ENCODE data around the gene IWS1. TPM values are rescaled to one million over a fixed set of nuclear protein-coding genes. Genes with fewer than 3 reads are reported as not detected.

IWS1 gene
- total RNA-seq, 1 experiment from 2014 or later = 70.5 TPM

DNA sequence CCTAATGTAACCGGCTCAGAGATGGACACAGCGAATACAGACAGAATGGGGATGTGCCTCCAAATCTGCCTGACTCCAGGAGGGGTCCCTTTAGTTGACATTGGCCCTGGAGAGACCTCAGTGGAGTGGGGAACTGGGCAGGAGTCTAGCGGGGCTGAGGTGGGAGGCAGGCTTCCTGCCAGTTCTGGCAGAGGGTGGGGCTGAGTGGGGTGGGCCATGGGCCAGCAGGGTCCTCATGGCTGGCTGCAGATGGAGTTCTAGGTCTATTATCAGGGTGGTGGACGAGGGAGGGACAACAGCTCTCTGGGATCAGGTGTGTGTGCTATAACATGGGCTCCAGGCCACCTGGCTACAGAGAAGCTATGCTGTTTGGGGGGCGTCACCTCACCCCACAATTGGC is 86.9 kb downstream of the IWS1 start:
- H3K27ac Mint-ChIP-seq = no peak overlapping the region

More for the DNA sequence above, 86.9 kb downstream of the IWS1 start:
- no peaks in the 10 kb centered on the region for H3K4me1 Mint-ChIP-seq
- H3K36me3 Mint-ChIP-seq = peaks cover 5% of the 10 kb centered on the region; the same call in 1 of the 2 replicates
- ATAC-seq (no peak), DNase-seq (ENCODE audit: low spot score) (no peak)
- ChIA-PET CTCF (no interaction called here), POLR2A (no interaction called here)
- H3K9me3 Mint-ChIP-seq = peaks cover 32% of the 10 kb centered on the region
- H3K27me3 Mint-ChIP-seq (ENCODE audit: low read depth) = no peaks in the 10 kb centered on the region; the same call in 1 of the 2 replicates
- H3K4me3 Mint-ChIP-seq = no peak overlapping the region
- TF ChIP-seq PREB (CRISPR knock-in tag; IDR thresholded peaks at IDR 0.05; ENCODE audit: borderline replicate concordance) (no peak), ZNF219 (CRISPR knock-in tag; IDR thresholded peaks at IDR 0.05; ENCODE audit: borderline replicate concordance) (no peak), FOXP1 (CRISPR knock-in tag; IDR thresholded peaks at IDR 0.05; ENCODE audit: borderline replicate concordance) (no peak), E2F1 (CRISPR knock-in tag; IDR thresholded peaks at IDR 0.05) (no peak), MXD4 (CRISPR knock-in tag; IDR thresholded peaks at IDR 0.05; ENCODE audit: borderline replicate concordance) (no peak), ZNF232 (CRISPR knock-in tag; IDR thresholded peaks at IDR 0.05) (no peak), NR2C2 (CRISPR knock-in tag; IDR thresholded peaks at IDR 0.05) (no peak), JUN (CRISPR knock-in tag; IDR thresholded peaks at IDR 0.05) (no peak), MAX (CRISPR knock-in tag; IDR thresholded peaks at IDR 0.05) (no peak), ATF1 (CRISPR knock-in tag; IDR thresholded peaks at IDR 0.05) (no peak), PRRX2 (CRISPR knock-in tag; IDR thresholded peaks at IDR 0.05) (no peak), STAT6 (CRISPR knock-in tag; conservative IDR thresholded peaks at IDR 0.05; ENCODE audit: low read depth) (no peak), CREB1 (CRISPR knock-in tag; IDR thresholded peaks at IDR 0.05) (no peak), FOXJ3 (CRISPR knock-in tag; IDR thresholded peaks at IDR 0.05; ENCODE audit: borderline replicate concordance) (no peak), SMAD4 (CRISPR knock-in tag; IDR thresholded peaks at IDR 0.05) (no peak)
- TF ChIP-seq, protein P1, sequence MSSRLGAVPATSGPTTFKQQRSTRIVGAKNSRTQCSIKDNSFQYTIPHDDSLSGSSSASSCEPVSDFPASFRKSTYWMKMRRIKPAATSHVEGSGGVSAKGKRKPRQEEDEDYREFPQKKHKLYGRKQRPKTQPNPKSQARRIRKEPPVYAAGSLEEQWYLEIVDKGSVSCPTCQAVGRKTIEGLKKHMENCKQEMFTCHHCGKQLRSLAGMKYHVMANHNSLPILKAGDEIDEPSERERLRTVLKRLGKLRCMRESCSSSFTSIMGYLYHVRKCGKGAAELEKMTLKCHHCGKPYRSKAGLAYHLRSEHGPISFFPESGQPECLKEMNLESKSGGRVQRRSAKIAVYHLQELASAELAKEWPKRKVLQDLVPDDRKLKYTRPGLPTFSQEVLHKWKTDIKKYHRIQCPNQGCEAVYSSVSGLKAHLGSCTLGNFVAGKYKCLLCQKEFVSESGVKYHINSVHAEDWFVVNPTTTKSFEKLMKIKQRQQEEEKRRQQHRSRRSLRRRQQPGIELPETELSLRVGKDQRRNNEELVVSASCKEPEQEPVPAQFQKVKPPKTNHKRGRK (CRISPR knock-in tag; IDR thresholded peaks at IDR 0.05; ENCODE audit: borderline replicate concordance) = no peak
- TF ChIP-seq, protein P2, sequence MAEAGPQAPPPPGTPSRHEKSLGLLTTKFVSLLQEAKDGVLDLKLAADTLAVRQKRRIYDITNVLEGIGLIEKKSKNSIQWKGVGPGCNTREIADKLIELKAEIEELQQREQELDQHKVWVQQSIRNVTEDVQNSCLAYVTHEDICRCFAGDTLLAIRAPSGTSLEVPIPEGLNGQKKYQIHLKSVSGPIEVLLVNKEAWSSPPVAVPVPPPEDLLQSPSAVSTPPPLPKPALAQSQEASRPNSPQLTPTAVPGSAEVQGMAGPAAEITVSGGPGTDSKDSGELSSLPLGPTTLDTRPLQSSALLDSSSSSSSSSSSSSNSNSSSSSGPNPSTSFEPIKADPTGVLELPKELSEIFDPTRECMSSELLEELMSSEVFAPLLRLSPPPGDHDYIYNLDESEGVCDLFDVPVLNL (CRISPR knock-in tag; IDR thresholded peaks at IDR 0.05; ENCODE audit: borderline replicate concordance, low read depth) = no peak
- TF ChIP-seq, protein P3, sequence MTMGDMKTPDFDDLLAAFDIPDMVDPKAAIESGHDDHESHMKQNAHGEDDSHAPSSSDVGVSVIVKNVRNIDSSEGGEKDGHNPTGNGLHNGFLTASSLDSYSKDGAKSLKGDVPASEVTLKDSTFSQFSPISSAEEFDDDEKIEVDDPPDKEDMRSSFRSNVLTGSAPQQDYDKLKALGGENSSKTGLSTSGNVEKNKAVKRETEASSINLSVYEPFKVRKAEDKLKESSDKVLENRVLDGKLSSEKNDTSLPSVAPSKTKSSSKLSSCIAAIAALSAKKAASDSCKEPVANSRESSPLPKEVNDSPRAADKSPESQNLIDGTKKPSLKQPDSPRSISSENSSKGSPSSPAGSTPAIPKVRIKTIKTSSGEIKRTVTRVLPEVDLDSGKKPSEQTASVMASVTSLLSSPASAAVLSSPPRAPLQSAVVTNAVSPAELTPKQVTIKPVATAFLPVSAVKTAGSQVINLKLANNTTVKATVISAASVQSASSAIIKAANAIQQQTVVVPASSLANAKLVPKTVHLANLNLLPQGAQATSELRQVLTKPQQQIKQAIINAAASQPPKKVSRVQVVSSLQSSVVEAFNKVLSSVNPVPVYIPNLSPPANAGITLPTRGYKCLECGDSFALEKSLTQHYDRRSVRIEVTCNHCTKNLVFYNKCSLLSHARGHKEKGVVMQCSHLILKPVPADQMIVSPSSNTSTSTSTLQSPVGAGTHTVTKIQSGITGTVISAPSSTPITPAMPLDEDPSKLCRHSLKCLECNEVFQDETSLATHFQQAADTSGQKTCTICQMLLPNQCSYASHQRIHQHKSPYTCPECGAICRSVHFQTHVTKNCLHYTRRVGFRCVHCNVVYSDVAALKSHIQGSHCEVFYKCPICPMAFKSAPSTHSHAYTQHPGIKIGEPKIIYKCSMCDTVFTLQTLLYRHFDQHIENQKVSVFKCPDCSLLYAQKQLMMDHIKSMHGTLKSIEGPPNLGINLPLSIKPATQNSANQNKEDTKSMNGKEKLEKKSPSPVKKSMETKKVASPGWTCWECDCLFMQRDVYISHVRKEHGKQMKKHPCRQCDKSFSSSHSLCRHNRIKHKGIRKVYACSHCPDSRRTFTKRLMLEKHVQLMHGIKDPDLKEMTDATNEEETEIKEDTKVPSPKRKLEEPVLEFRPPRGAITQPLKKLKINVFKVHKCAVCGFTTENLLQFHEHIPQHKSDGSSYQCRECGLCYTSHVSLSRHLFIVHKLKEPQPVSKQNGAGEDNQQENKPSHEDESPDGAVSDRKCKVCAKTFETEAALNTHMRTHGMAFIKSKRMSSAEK (CRISPR knock-in tag; IDR thresholded peaks at IDR 0.05; ENCODE audit: borderline replicate concordance) = no peak
- TF ChIP-seq, protein P4, sequence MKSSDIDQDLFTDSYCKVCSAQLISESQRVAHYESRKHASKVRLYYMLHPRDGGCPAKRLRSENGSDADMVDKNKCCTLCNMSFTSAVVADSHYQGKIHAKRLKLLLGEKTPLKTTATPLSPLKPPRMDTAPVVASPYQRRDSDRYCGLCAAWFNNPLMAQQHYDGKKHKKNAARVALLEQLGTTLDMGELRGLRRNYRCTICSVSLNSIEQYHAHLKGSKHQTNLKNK (CRISPR knock-in tag; IDR thresholded peaks at IDR 0.05) = no peak
- TF ChIP-seq, protein P5, sequence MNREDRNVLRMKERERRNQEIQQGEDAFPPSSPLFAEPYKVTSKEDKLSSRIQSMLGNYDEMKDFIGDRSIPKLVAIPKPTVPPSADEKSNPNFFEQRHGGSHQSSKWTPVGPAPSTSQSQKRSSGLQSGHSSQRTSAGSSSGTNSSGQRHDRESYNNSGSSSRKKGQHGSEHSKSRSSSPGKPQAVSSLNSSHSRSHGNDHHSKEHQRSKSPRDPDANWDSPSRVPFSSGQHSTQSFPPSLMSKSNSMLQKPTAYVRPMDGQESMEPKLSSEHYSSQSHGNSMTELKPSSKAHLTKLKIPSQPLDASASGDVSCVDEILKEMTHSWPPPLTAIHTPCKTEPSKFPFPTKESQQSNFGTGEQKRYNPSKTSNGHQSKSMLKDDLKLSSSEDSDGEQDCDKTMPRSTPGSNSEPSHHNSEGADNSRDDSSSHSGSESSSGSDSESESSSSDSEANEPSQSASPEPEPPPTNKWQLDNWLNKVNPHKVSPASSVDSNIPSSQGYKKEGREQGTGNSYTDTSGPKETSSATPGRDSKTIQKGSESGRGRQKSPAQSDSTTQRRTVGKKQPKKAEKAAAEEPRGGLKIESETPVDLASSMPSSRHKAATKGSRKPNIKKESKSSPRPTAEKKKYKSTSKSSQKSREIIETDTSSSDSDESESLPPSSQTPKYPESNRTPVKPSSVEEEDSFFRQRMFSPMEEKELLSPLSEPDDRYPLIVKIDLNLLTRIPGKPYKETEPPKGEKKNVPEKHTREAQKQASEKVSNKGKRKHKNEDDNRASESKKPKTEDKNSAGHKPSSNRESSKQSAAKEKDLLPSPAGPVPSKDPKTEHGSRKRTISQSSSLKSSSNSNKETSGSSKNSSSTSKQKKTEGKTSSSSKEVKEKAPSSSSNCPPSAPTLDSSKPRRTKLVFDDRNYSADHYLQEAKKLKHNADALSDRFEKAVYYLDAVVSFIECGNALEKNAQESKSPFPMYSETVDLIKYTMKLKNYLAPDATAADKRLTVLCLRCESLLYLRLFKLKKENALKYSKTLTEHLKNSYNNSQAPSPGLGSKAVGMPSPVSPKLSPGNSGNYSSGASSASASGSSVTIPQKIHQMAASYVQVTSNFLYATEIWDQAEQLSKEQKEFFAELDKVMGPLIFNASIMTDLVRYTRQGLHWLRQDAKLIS (CRISPR knock-in tag; IDR thresholded peaks at IDR 0.05; ENCODE audit: borderline replicate concordance) = no peak
